Eye (tissue), 1 donor: Measurements from ENCODE around the gene ASB5.
A peak's percentile ranks its signal among the peaks of the same experiment; 100 is the strongest.

ENCODE experiments used
- DNase-seq: peaks from one replicate; pipeline ENCODE4 v3.0.0-alpha.2; 2015

ASB5 gene

DNA sequence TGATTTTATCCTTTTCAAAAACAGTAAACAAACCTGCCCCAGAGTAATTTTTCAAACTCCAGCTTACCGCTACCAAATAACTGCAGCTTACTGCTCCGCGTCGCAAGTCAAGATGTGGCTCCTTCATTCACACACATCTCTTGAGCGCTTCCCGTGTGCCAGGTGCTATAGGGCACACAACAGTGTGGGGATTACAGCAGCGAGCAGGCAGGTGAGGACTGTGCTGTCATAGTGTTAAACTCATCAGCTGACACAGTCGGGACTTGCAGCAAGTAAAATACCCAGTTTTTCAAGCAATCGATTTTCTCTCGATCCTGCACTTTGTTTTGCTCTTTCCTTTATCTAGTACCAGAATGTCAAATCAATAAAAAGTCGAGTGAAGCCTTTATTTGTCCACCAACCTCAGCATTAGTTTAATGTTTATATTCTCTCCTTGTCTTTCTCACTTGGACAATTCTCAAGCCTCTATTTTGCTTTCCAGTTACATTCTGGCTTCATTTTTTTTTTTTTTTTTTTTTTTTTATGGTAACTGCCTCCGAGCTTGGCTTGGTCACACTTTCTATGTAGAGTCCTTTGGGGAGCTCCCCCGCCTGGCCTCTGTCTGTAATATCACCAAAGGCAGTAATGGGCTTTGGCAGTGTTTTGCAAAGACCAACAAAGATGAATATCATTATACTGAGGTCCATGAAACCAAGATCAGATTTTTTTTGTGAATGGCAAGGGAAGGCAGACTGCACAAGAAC lies 8.3 kb upstream of the ASB5 start:
- peak; percentile 48 for DNase-seq

GRCh38 chr4:176276710-176277109 lies 7.7 kb upstream of the ASB5 start:
- DNase-seq = no peak

- no peak for DNase-seq
Observed at GRCh38 chr4:176274441-176274840, 5.4 kb upstream of the ASB5 start.

DNA sequence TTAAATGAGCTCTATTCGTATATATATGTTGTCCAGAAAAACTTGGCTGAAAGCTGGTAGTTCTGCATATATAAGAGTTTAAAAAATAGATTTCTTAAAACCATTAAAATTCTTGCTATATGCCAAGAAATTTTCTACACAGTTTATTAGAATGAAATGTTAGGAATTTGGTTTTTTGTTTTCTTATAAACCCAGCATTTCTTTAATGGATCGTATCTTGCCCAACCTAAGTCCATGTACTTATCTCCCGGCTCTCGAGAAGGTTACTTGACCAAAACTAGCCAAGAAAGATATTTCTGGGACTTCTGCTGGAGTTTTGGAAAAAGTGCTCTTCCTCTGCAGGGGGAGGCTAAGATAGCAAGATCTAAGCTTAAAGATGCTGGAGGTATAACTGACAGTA lies 4.7 kb upstream of the ASB5 start:
- DNase-seq = no peak

DNA sequence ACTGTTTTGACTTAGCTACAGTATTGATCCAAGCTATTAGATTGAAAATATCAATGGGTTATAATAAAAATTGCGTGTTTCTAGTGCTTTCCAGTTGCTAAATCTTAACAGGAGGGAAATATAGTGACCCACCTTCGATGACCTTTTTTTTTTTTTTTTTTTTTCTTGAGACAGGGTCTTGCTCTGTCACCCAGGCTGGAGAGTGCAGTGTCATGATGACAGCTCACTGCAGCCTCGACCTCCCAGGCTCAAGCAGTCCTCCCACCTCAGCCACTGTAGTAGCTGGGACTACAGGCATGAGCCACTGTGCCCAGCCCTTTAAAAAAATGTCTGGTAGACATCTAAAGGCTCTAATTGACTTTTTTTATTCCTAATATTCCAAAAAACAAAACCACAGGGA lies 3.8 kb upstream of the ASB5 start:
- DNase-seq = no peak

DNA sequence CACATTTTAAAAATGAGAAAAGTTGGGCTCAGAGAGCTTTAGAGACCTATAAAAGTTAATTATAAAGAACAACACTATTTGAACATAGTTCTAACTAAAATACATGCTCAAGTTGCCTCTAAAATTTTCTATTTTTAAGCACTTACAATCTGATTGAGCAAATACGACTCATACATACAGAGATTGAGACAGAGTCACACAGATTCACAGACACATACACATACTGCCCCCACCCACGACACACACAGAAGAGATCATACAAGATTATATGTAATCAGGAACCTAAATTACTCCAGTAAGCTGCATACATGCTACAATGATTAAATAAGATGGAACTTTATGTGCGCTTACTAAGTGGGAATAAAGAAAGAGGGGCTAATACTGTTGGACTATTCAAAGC lies 2.7 kb upstream of the ASB5 start:
- no peak for DNase-seq

DNA sequence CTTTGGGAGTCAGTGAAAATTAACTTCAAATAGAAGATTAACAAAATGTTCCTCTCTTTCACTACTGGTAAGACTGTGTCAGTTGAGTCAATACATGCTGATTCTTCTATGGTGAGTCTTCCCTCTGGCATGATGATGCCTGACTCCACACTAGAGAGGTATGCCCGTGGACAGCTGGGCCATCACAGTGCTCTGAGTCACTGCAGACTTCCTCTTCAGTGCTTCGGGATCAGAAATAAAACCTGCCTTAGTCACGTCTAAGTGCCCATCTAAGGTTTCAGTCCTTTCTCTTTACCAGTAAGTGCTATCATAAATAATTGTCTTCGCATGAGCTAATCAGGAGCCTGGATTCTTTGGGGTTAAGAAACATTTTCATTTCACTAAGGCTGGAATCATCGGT lies 1.6 kb upstream of the ASB5 start:
- DNase-seq = peak; percentile 40

DNA sequence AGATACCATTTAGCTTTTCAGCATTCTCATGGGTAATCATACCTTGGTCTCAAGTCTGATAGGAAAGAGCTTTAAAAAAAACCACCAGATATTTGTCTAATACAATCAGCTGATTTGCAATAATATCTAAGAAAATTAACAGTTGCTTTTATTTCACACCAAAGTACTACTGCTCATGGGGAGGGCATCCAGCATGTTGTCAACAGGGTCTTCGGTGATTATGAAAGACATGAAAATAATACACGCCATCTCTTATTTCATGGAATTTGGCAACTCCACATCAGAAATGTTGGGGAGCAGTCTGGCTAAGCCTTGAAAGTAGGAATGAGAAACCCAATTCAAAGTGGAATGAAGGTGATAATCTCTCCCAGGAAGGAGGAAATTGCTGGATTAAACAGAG lies 3.0 kb downstream of the ASB5 start:
- no peak for DNase-seq

DNA sequence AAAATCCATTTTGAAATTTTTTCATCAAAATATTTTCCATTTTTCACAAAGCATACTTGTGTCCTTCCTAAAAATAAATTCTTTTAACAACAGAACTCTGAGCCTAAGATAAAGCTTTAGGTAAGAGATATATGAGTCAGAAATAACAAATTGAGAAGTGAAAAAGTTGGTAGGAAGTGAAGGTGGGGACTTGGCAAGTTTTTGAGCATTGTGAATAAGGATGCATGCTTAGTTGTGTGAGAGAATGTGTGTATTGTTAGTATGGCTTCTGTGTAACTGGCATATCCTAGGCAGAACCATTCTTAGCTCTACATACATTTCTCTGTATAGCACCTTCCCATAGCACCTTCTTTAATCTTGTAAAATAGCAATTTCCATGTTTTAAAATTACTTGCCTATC lies 6.8 kb downstream of the ASB5 start:
- no peak for DNase-seq

- DNase-seq = no peak
Observed at GRCh38 chr4:176261481-176261880, 7.5 kb downstream of the ASB5 start.

- no peak for DNase-seq
Observed at GRCh38 chr4:176261018-176261417, 8.0 kb downstream of the ASB5 start.

DNA sequence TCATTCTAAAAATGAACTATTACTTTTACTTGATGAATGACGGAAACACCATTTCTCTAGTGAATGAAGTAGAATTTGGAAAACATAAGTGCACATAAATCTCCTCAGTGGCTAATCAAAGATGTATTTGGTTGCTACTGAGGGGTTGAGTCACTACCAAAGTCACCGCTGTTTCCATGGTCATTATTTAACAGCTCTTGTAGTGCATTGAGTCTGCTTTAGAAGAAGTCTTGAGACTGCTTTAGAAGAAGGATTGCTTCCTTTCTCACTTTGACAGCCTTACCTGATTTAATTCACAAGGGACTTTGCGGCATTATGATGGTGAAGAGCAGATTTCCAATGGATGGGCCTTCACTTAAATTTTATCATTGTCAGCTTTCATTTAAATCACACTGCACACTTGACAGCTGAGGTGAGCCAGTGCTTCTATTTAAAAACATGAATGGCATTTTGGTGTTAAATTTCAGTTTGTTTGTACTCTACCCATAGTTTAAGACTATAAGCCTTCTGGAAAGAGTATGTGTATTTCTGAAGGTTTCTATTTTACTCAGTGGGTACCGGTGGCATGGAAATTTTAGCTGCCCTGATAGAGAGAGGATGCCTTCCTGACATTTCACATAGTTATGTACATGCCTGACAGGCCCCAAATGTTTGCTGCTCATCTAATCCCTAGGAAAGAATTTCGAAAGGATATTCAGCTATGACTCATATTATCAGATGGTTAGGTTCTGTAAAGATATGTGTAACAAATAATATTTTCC lies 9.5 kb downstream of the ASB5 start:
- no peak for DNase-seq

DNA sequence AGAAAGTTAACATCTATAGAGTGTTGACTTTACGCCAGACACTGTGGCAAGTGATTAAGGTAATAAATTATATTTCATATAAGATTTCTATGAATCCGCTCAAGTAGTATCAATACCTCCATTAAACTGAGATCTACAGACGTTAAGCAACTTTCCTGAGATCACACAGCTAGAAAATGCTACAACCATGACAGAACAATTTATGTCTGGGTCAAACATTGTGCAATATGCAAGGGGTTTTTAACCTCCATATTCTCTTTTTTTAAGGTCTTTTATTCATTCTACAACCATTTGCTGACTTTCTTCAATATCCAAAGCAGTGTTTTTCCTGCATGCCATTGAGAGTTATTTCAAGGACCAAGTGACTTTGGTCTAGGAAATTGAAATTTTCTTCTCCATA lies 10.9 kb downstream of the ASB5 start:
- no peak for DNase-seq

DNA sequence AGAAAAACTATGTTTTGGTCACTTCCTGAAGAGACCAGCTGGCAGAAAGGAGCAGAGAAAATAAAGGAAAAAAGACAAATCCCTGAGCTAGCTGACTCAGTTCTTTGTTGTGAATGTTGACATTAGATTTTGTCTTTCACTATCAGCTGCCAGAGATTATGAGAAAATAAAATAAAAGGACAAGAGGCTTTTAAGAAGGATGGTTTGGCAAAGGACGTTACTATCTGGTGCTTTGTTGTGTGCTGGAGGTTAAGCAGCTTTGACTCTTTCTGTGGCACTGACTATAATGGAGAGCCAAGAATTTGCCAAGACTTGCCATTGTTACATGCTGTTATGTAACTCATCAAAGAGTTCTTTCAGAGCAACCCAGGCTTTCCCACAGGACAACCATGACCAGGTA lies 12.1 kb downstream of the ASB5 start:
- DNase-seq = no peak

DNA sequence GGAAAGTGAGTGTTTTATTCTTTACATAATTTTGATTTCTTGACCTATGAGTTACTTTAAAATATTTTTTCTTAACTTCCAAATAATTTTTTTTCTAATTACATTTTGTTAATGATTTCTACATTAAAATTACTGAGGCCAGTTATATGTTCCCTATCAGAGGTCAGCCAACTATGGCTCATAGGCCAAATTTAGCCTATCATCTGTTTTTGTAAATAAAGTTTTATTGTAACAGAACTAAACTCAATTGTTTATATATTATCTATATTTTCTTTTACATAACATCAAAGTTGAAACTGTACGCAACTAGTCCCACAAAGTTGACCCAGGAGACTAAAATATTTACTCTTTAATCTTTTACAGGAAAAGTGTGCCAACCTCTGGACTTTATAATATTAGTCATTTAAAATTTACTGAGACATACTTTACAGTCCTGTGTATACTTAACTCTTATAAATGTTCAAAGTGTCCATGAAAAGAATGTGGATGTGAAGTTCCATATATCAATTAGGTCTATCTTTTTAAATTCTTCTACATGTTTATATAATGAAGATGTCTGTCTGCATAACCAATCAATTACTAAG lies 26.2 kb downstream of the ASB5 start:
- no peak for DNase-seq

GRCh38 chr4:176241703-176242102 lies 27.3 kb downstream of the ASB5 start:
- DNase-seq = no peak

DNA sequence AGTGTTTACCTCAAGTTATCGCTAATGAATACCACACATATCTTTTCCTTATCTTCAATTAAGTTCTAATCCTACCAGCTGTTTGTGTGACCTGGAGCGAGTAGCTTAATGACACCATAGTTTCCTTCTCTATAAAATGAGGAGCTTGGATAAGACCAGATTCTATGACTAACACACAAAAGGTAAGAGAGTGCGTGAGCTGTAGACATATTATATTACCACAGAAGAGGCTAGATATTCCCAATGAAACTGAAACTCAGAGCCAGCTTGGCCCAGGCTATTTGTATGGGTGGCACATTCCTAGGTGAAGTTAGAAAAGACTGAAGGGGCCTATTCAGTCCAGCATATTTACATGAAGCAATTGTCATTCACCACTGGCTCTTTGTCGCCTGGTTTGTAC lies 30.2 kb downstream of the ASB5 start:
- no peak for DNase-seq

DNA sequence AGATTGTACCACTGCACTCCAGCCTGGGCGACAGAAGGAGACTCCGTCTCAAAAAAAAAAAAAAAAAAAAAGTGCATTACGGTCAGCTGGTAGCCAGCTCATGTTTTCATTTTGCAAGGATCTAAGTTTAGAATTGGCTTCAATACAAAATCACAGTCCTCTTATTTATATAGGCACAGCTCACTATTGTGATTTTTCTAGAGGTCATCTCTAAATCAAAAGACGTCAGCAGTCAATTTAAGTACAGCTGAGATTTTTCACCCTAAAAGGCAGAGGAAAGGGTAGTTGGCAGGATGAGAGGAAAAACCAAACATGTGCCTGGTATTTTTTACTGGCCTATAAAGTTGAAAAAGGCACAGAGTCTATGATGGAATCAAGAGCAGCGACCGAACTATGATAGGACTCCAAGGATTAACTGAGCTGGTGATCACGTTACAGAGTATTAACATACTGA lies 30.8 kb downstream of the ASB5 start:
- DNase-seq = peak; percentile 28

- no peak for DNase-seq
Observed at GRCh38 chr4:176236946-176237345, 32.1 kb downstream of the ASB5 start.

DNA sequence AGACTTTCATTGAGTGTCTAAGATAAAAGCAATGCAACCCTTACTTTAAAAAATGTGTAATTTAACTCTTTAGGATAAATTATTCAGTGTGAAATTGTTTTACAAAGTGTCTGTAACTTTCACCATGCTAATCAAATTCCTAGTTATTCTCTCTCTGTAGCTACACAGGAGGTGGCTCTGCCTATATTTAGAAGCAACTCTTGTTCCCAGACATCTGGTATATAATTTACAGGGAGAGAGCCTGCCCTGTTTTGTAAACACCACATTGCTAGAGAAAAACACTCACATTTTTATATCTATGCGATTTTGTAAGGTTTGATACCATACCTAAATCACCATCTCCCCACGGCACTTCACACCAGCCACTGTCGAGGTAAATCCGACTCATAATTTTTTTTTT lies 38.2 kb downstream of the ASB5 start:
- DNase-seq = no peak

DNA sequence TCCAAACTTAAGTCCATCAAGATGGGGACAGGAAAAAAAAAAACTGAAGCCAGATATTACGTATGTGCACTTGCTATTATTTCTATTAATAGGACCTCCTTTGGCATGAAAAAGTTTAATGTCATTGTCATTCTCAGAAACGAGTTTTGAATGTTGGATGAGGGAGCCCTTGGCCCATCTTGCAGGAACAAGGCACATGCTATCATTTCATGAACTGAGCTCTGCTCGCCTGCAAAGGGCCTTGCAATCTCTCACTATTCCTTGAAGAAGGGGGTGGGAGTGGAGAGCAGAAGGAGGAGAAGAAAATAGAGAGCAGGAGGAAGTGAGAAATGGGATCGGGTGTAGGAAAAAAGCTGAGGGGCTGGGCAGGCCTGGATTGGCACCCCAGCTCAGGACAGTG lies 39.4 kb downstream of the ASB5 start:
- DNase-seq = no peak

GRCh38 chr4:176226736-176227135 lies 42.3 kb downstream of the ASB5 start:
- no peak for DNase-seq

- DNase-seq = no peak
Observed at GRCh38 chr4:176223561-176223960, 45.5 kb downstream of the ASB5 start.

DNA sequence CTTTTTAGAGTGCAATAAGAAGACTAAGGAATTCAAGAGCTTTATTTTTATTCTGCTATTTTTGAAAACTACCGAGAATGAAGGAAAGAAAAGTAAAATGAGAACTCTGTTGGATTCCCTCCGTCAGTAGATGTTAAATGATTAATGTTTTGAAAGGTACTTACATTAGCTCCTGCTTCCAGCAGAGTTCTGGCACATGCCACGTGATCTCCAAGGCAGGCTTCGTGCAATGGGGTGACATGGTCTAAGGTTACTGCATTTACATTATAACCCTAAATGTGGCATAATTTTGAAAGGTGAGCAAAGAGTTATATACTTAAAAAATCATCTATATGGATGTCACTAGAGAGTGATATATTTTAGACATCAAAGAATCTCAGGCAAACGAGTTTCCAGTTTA lies 46.9 kb downstream of the ASB5 start:
- DNase-seq = no peak
